Ascending aorta (tissue), 2 donors: ENCODE data around the gene TLK2. TPM values are rescaled to one million over a fixed set of nuclear protein-coding genes. Genes with fewer than 3 reads are reported as not detected.

Experiments used
- DNase-seq, 2 donors: peaks; one replicate each; pipeline ENCODE4 v3.0.0-alpha.2; 2019; ENCODE audit warnings: low spot score in 2 of 2
- H3K27ac ChIP-seq, 2 donors: fragments of 200-600 bp; sonication (generic); one replicate each; pipeline ENCODE4 v1.5.1; 2016 to 2017; ENCODE audit warnings: mild to moderate bottlenecking in 1 of 2
- H3K27me3 ChIP-seq: fragments of 200-600 bp; sonication (generic); one replicate; pipeline ENCODE4 v1.5.1; 2017
- H3K36me3 ChIP-seq, 2 donors: fragments of 200-600 bp; sonication (generic); one replicate each; pipeline ENCODE4 v1.5.1; 2016
- H3K4me1 ChIP-seq, 2 donors: fragments of 200-600 bp; sonication (generic); one replicate each; pipeline ENCODE4 v1.5.1; 2016 to 2017; ENCODE audit warnings: mild to moderate bottlenecking in 1 of 2
- H3K4me3 ChIP-seq, 2 donors: fragments of 200-600 bp; sonication (generic); one replicate each; pipeline ENCODE4 v1.5.1; 2016 to 2017; ENCODE audit warnings: mild to moderate bottlenecking in 1 of 2
- H3K9me3 ChIP-seq, 2 donors: fragments of 200-600 bp; sonication (generic); one replicate each; pipeline ENCODE4 v1.5.1; 2016
- CTCF ChIP-seq, 3 experiments: fragments of 200-600 bp in 2 of 3; fragments of 450-650 bp in 1 of 3; sonication (generic) in 2 of 3; IDR thresholded peaks; one replicate each; pipeline ENCODE4 v1.5.1; 2016 to 2019; ENCODE audit warnings: antibody characterized with exemption in 3 of 3, mild to moderate bottlenecking in 1 of 3, moderate library complexity in 1 of 3
- intact Hi-C: fragments of 100-400 bp; cut with DNase I; formaldehyde crosslinking; loops from one replicate; pipeline ENCODE4 v1.15.1; 2023
- total RNA-seq: library from RNA; depleted of rRNA; stranded (reverse); fragments of >200 nt; gene quantifications from one replicate; pipeline ENCODE4 v1.1.0, GENCODE V29; 2016

The TLK2 gene
- total RNA-seq, 1 donor from 2014 or later, result 11.3 TPM

GRCh38 chr17:62596662-62597061 is 118.0 kb downstream of the TLK2 start:
- no peak for TF ChIP-seq CTCF (IDR thresholded peaks at IDR 0.05)
- no peaks in the 10 kb centered on the region for H3K4me1 ChIP-seq
- no peaks in the 10 kb centered on the region for H3K9me3 ChIP-seq
- peaks cover 25 to 49% of the 10 kb centered on the region in 2 donors for H3K36me3 ChIP-seq
- no peak for DNase-seq
- H3K27ac ChIP-seq, result no peak overlapping the region
- no peak overlapping the region for H3K4me3 ChIP-seq
- no peaks in the 10 kb centered on the region for H3K27me3 ChIP-seq
- intact Hi-C loops, result no loop called here

- DNase-seq, result no peak
- no peaks in the 10 kb centered on the region for H3K27me3 ChIP-seq
- no peak overlapping the region for H3K4me3 ChIP-seq
- TF ChIP-seq CTCF (IDR thresholded peaks at IDR 0.05), result no peak
- H3K36me3 ChIP-seq, result peaks cover 25 to 49% of the 10 kb centered on the region in 2 donors
- intact Hi-C loops, result no loop called here
- H3K4me1 ChIP-seq, result no peaks in the 10 kb centered on the region
- no peak overlapping the region for H3K27ac ChIP-seq
- H3K9me3 ChIP-seq, result no peaks in the 10 kb centered on the region
These were observed 118.5 kb downstream of the TLK2 start for GRCh38 chr17:62597150-62597549.

GRCh38 chr17:62597920-62598319 is 119.3 kb downstream of the TLK2 start:
- no peak for TF ChIP-seq CTCF (IDR thresholded peaks at IDR 0.05)
- no peak overlapping the region for H3K4me3 ChIP-seq
- H3K9me3 ChIP-seq, result no peaks in the 10 kb centered on the region
- no peaks in the 10 kb centered on the region for H3K4me1 ChIP-seq
- DNase-seq, result no peak
- H3K27me3 ChIP-seq, result no peaks in the 10 kb centered on the region
- no peak overlapping the region for H3K27ac ChIP-seq
- intact Hi-C loops, result no loop called here
- H3K36me3 ChIP-seq, result peaks cover 25 to 51% of the 10 kb centered on the region in 2 donors

GRCh38 chr17:62599964-62600657 is 121.5 kb downstream of the TLK2 start:
- Histone ChIP-seq H3K4me3 (no peak overlapping the region), H3K9me3 (no peaks in the 10 kb centered on the region), H3K36me3 (peaks cover 18 to 52% of the 10 kb centered on the region in 2 donors), H3K27me3 (no peaks in the 10 kb centered on the region), H3K4me1 (no peaks in the 10 kb centered on the region), H3K27ac (no peak overlapping the region)
- intact Hi-C loops, result no loop called here
- TF ChIP-seq CTCF (IDR thresholded peaks at IDR 0.05), result no peak
- DNase-seq, result no peak

- H3K4me3 ChIP-seq, result no peak overlapping the region
- H3K27me3 ChIP-seq, result no peaks in the 10 kb centered on the region
- TF ChIP-seq CTCF (IDR thresholded peaks at IDR 0.05), result no peak
- no peaks in the 10 kb centered on the region for H3K9me3 ChIP-seq
- no peaks in the 10 kb centered on the region for H3K4me1 ChIP-seq
- intact Hi-C loops, result no loop called here
- peaks cover 12 to 48% of the 10 kb centered on the region in 2 donors for H3K36me3 ChIP-seq
- no peak for DNase-seq
- H3K27ac ChIP-seq, result no peak overlapping the region
These were observed 122.2 kb downstream of the TLK2 start for GRCh38 chr17:62600805-62601204.
